GM12873 (cell line): ENCODE measurements around the gene PTPRR.

Experiments
- TF ChIP-seq, protein P1 (sequence below): IDR thresholded peaks from 2 replicates; pipeline ENCODE4 v1.5.1; 2012; ENCODE audit warnings: low read depth, mild to moderate bottlenecking, moderate library complexity, low read length, control low read depth; ENCODE audit not compliant: insufficient read depth; ENCODE audit errors: missing control alignments

PTPRR gene

DNA sequence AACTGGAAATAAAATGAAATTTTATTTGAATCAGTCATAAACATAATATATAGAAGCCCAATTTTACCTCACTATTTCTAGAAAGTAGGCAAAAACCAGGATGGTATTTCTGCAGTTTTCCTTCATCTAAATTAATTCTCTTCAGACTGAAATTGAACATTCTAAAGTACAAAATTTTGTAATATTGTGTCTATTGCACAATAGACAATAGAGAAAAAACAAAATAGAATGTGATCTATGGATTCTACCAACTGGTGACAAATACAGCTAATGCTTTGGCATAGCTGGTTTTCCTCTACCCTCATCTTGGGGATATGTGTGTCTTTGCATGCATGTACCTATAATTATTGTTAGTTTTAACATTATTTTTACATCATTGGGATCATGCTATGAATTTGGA, 8.5 kb upstream of the PTPRR start:
- TF ChIP-seq, protein P1, sequence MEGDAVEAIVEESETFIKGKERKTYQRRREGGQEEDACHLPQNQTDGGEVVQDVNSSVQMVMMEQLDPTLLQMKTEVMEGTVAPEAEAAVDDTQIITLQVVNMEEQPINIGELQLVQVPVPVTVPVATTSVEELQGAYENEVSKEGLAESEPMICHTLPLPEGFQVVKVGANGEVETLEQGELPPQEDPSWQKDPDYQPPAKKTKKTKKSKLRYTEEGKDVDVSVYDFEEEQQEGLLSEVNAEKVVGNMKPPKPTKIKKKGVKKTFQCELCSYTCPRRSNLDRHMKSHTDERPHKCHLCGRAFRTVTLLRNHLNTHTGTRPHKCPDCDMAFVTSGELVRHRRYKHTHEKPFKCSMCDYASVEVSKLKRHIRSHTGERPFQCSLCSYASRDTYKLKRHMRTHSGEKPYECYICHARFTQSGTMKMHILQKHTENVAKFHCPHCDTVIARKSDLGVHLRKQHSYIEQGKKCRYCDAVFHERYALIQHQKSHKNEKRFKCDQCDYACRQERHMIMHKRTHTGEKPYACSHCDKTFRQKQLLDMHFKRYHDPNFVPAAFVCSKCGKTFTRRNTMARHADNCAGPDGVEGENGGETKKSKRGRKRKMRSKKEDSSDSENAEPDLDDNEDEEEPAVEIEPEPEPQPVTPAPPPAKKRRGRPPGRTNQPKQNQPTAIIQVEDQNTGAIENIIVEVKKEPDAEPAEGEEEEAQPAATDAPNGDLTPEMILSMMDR: no peak

DNA sequence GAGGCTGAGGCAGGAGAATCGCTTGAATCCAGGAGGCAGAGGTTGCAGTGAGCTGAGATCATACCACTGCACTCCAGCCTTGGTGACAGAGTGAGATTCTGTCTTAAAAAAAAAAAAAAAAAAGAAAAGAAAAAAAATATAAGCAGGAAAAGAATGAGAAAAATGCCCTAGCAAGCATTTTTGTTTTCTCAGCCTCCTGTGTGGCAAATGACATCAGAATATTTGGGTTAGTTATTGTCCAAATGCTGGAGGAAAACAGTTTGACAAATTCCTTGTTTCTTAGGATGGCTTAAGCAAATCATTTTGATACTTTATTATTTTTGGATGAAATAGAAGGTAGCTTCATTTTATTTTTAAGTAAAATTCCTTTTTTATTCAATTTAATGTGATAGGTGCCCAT, 7.5 kb upstream of the PTPRR start:
- TF ChIP-seq, protein P1: no peak

DNA sequence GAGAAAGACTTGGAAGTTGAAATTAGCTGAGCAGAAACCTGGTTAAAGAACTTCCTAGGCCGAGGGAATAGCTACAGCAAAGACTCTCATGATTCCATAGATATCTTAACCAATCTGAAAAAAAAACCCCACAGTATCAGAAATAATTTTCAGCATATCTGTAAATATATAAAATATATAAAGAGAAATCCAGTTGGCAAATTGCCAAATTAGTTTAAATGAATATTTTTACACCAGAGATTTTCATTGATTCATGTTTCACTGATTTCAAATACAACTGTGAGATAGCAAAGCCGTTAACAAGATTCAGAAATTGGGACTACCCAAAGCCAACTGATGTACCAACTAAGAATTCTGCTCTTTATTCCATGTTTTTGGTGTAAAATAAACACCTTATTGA, 6.8 kb upstream of the PTPRR start:
- TF ChIP-seq, protein P1: no peak

DNA sequence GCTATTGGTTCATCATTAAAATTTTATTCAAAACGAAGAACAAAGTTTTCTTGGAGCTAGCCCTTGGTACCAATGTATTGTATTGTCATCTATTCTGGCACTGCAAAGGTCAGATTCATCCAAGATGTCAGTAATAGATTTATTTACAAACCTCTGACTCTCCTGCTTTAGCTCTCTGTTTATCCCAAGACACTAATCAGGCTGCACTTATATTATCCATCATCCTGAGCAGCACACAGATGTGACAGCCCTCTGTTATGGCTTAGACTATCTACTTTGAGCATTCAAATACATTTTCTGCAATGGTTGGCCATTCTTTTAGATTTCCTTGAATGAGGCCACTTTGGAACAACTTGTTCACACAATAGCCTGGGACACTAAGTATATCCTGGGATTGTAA, 5.0 kb upstream of the PTPRR start:
- TF ChIP-seq, protein P1: no peak

DNA sequence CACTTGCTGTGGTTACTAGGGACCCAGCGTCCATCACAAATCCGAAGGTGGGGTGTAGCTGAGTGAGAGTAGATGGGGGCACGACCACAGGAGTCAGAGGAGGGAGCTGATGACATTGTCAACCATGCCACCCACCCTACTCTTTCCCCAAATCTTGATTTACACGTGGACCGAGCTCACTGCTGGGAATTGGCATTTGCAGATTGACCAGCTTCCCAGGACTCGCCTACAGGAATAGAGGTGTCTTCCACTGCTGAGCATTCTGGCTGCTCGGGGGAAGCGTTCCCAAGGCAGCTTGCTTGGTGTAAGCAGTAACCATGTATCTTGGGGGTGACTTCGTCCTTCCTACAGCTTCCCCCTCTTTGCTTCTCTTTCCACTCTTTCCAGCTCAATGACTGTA, 353 bp upstream of the PTPRR start:
- TF ChIP-seq, protein P1: no peak

DNA sequence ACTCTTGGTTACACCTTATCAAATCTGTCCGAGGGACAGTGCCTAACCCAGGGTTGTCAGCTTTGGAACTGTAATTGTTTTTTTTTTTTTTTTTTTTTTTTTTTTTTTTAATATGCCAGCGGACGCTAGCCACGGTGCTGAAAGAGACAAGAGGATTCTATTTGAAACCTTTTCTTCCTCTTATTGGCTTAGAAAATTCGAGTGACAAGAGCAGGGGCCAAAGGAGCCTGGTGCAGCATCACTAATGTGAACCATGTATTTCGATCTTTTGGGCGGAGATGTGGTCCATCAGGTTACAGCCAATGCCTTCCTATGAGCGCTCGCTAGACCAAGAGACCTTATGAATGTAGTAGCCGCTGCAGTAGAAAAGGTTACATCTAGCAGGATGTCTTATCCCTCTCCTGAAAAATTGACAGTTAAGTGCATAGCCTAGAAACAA, 922 bp downstream of the PTPRR start:
- TF ChIP-seq, protein P1: no peak

DNA sequence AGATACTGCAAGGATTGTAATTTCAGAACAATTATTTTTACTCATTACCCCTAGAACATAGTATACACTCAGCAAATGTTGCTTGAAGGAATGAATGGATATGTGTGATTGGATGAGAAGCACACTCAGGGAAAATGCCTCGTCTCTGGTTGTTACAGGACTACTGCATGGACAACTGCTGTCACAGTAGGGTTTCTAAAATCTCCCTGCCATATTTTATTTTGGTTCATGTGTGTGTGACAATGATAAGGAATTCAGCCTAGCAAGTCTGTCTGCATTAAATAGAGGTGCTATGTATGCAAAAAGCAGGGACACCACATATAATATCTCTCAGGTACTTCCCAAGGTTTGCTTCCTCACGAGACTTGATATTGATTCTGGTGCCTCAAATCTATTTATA, 1.4 kb downstream of the PTPRR start:
- TF ChIP-seq, protein P1: no peak

DNA sequence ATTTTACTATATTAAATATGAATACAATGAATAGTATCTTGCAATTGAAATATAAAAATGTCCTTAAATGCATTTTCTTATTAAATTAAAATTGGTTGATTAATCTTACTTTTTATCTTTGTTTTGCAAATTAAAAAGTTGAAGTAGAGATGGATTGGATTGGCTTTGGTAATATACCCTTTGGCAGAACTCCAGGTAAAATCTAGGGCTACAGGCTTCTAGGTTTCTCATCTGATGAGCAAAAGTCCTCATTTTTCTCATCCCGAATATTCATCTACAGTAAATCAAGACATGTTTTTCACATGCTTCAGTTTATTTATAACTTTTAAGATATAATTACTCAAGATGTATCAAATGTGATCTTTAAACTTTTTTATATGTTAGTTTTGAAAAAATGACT, 2.2 kb downstream of the PTPRR start:
- TF ChIP-seq, protein P1: no peak
